HEK293 (cell line): Measurements from ENCODE around the gene SCN1A.

Experiments
- CTCF ChIP-seq: fragments of 450-650 bp; formaldehyde crosslinking; IDR thresholded peaks from 2 replicates; pipeline ENCODE4 v1.5.1; 2016; ENCODE audit warnings: missing biosample characterization, missing genetic modification characterization
- TCF7L2 ChIP-seq: IDR thresholded peaks from 2 replicates; pipeline ENCODE4 v1.6.1; 2011; ENCODE audit warnings: low read depth, mild to moderate bottlenecking, inconsistent platforms, low read length, moderate library complexity, borderline replicate concordance
- ZBTB11 ChIP-seq: fragments of 450-650 bp; formaldehyde crosslinking; conservative IDR thresholded peaks from 2 replicates; pipeline ENCODE4 v1.5.1; 2016; ENCODE audit warnings: low read depth, missing biosample characterization, missing genetic modification characterization
- ZFP3 ChIP-seq: fragments of 450-650 bp; formaldehyde crosslinking; IDR thresholded peaks from 2 replicates; pipeline ENCODE4 v1.5.1; 2016; ENCODE audit warnings: low read depth, missing biosample characterization, missing genetic modification characterization
- ZNF146 ChIP-seq: fragments of 450-650 bp; formaldehyde crosslinking; IDR thresholded peaks from 2 replicates; pipeline ENCODE4 v1.5.1; 2016; ENCODE audit warnings: missing biosample characterization, missing genetic modification characterization
- ZNF274 ChIP-seq, 2 experiments: fragments of 200-500 bp in 1 of 2; fragments of 450-650 bp in 1 of 2; sonication (Bioruptor generic) in 1 of 2; formaldehyde crosslinking in 1 of 2; IDR thresholded peaks; 2 replicates each; pipeline versions ENCODE4 v1.5.1 to v1.6.1; 2014 to 2016; ENCODE audit warnings: borderline replicate concordance in 1 of 2, inconsistent platforms in 1 of 2, low read length in 1 of 2, missing biosample characterization in 1 of 2, missing genetic modification characterization in 1 of 2
- ZNF704 ChIP-seq: fragments of 450-650 bp; formaldehyde crosslinking; IDR thresholded peaks from 2 replicates; pipeline ENCODE4 v1.5.1; 2016; ENCODE audit warnings: missing biosample characterization, missing genetic modification characterization
- TF ChIP-seq, protein P1 (sequence below): fragments of 450-650 bp; formaldehyde crosslinking; IDR thresholded peaks from 2 replicates; pipeline ENCODE4 v1.5.1; 2016; ENCODE audit warnings: missing biosample characterization, missing genetic modification characterization

DNA sequence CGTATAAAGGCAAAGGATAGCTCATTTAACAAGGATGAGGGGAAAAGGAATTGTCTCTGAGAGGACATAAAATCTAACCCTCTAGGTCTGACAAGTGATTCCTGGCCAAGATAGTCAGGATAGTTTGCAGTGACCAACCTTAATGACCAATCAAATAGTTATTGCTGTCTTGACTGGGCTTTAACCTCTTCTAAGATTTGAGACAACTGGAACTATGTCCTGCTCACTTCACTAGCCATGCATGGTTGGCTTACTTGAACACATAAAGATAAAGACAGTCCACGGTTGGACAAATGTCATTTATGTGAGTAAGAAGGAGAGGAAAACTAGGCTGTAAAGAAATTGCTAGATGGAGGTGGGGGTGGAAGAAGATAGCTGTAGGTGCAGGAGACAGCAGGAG lies 53.8 kb downstream of the SCN1A start:
- TF ChIP-seq TCF7L2 (no peak), ZBTB11 (tag by site-specific recombination) (no peak), ZFP3 (tag by site-specific recombination) (no peak), ZNF274 (IDR thresholded peaks at IDR 0.05; ENCODE audit: low read length) (no peak), ZNF274 (tag by site-specific recombination; IDR thresholded peaks at IDR 0.05; ENCODE audit: borderline replicate concordance) (no peak), CTCF (tag by site-specific recombination) (no peak), ZNF146 (no peak), ZNF704 (tag by site-specific recombination) (no peak)
- TF ChIP-seq, protein P1, sequence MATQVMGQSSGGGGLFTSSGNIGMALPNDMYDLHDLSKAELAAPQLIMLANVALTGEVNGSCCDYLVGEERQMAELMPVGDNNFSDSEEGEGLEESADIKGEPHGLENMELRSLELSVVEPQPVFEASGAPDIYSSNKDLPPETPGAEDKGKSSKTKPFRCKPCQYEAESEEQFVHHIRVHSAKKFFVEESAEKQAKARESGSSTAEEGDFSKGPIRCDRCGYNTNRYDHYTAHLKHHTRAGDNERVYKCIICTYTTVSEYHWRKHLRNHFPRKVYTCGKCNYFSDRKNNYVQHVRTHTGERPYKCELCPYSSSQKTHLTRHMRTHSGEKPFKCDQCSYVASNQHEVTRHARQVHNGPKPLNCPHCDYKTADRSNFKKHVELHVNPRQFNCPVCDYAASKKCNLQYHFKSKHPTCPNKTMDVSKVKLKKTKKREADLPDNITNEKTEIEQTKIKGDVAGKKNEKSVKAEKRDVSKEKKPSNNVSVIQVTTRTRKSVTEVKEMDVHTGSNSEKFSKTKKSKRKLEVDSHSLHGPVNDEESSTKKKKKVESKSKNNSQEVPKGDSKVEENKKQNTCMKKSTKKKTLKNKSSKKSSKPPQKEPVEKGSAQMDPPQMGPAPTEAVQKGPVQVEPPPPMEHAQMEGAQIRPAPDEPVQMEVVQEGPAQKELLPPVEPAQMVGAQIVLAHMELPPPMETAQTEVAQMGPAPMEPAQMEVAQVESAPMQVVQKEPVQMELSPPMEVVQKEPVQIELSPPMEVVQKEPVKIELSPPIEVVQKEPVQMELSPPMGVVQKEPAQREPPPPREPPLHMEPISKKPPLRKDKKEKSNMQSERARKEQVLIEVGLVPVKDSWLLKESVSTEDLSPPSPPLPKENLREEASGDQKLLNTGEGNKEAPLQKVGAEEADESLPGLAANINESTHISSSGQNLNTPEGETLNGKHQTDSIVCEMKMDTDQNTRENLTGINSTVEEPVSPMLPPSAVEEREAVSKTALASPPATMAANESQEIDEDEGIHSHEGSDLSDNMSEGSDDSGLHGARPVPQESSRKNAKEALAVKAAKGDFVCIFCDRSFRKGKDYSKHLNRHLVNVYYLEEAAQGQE (tag by site-specific recombination), result no peak
